Measurements from ENCODE around the gene CHD3.

The CHD3 gene

GRCh38 chr17:7850701-7851437 lies 37.7 kb upstream of the CHD3 start:
- Histone ChIP-seq H3K27me3 (ENCODE audit: insufficient read depth, low read length, poor library complexity) (no peaks in the 10 kb centered on the region), H3K36me3 (ENCODE audit: insufficient read depth, low read length) (peaks cover 42% of the 10 kb centered on the region; the same call in 1 of the 2 replicates), H2AFZ (ENCODE audit: low read depth, low read length) (peak overlapping the region; percentile 37; the same call in 1 of the 2 replicates), H4K20me1 (ENCODE audit: insufficient read depth, low read length) (peaks cover 9% of the 10 kb centered on the region; the same call in 1 of the 2 replicates), H3K27ac (ENCODE audit: low read length) (no peak overlapping the region), H3K9ac (ENCODE audit: low read depth, low read length) (no peak overlapping the region), H3K4me3 (ENCODE audit: low read depth in 1 of 2, low read length in 2 of 2) (peak overlapping the region in 1 of 2 experiments; percentile 47; a peak in 1 of 4 replicates), H3K4me2 (ENCODE audit: insufficient read depth, low read length) (peak overlapping the region; percentile 62), H3K79me2 (ENCODE audit: insufficient read depth, low read length) (peaks cover 6% of the 10 kb centered on the region), H3K4me1 (ENCODE audit: insufficient read depth, low read length) (peaks cover 25% of the 10 kb centered on the region), H3K9me3 (ENCODE audit: insufficient read depth, low read length, severe bottlenecking) (no peaks in the 10 kb centered on the region)
- ATAC-seq (ENCODE audit: insufficient read depth, low read depth) (no peak), DNase-seq (no peak)
- TF ChIP-seq CTCF (IDR thresholded peaks at IDR 0.05; ENCODE audit: borderline replicate concordance, extremely low read depth, low read length, poor library complexity, severe bottlenecking): no peak
- TF ChIP-seq EZH2 (IDR thresholded peaks at IDR 0.05; ENCODE audit: borderline replicate concordance, low read depth, low read length, severe bottlenecking): no peak

- ATAC-seq (ENCODE audit: insufficient read depth, low read depth) (peak; percentile 93), DNase-seq (peak; percentile 92)
- no peak for TF ChIP-seq EZH2 (IDR thresholded peaks at IDR 0.05; ENCODE audit: borderline replicate concordance, low read depth, low read length, severe bottlenecking)
- TF ChIP-seq CTCF (IDR thresholded peaks at IDR 0.05; ENCODE audit: borderline replicate concordance, extremely low read depth, low read length, poor library complexity, severe bottlenecking): peak; percentile 95
- Histone ChIP-seq H3K9me3 (ENCODE audit: insufficient read depth, low read length, severe bottlenecking) (no peaks in the 10 kb centered on the region), H3K27me3 (ENCODE audit: insufficient read depth, low read length, poor library complexity) (no peaks in the 10 kb centered on the region), H4K20me1 (ENCODE audit: insufficient read depth, low read length) (peaks cover 9% of the 10 kb centered on the region; the same call in 1 of the 2 replicates), H3K4me1 (ENCODE audit: insufficient read depth, low read length) (peaks cover 33% of the 10 kb centered on the region), H3K79me2 (ENCODE audit: insufficient read depth, low read length) (peaks cover 14% of the 10 kb centered on the region), H3K9ac (ENCODE audit: low read depth, low read length) (peak overlapping the region; percentile 10; the same call in 1 of the 2 replicates), H2AFZ (ENCODE audit: low read depth, low read length) (peak overlapping the region; percentile 37; the same call in 1 of the 2 replicates), H3K4me2 (ENCODE audit: insufficient read depth, low read length) (peak overlapping the region; percentile 62), H3K36me3 (ENCODE audit: insufficient read depth, low read length) (peaks cover 40% of the 10 kb centered on the region; the same call in 1 of the 2 replicates), H3K27ac (ENCODE audit: low read length) (no peak overlapping the region), H3K4me3 (ENCODE audit: low read depth in 1 of 2, low read length in 2 of 2) (peak overlapping the region in 1 of 2 experiments; percentile 47; a peak in 2 of 4 replicates)
Measured at GRCh38 chr17:7851438-7852261, 36.9 kb upstream of the CHD3 start.

GRCh38 chr17:7852262-7852670 lies 36.3 kb upstream of the CHD3 start:
- TF ChIP-seq EZH2 (IDR thresholded peaks at IDR 0.05; ENCODE audit: borderline replicate concordance, low read depth, low read length, severe bottlenecking) (no peak), CTCF (IDR thresholded peaks at IDR 0.05; ENCODE audit: borderline replicate concordance, extremely low read depth, low read length, poor library complexity, severe bottlenecking) (no peak)
- Histone ChIP-seq H3K4me2 (ENCODE audit: insufficient read depth, low read length) (peak overlapping the region; percentile 62; the same call in 1 of the 2 replicates), H3K79me2 (ENCODE audit: insufficient read depth, low read length) (peaks cover 18% of the 10 kb centered on the region), H3K4me1 (ENCODE audit: insufficient read depth, low read length) (peaks cover 34% of the 10 kb centered on the region), H3K4me3 (ENCODE audit: low read depth in 1 of 2, low read length in 2 of 2) (no peak overlapping the region), H4K20me1 (ENCODE audit: insufficient read depth, low read length) (peaks cover 9% of the 10 kb centered on the region; the same call in 1 of the 2 replicates), H3K27ac (ENCODE audit: low read length) (no peak overlapping the region), H3K36me3 (ENCODE audit: insufficient read depth, low read length) (peaks cover 38% of the 10 kb centered on the region; the same call in 1 of the 2 replicates), H3K27me3 (ENCODE audit: insufficient read depth, low read length, poor library complexity) (no peaks in the 10 kb centered on the region), H2AFZ (ENCODE audit: low read depth, low read length) (no peak overlapping the region), H3K9ac (ENCODE audit: low read depth, low read length) (peak overlapping the region; percentile 2; the same call in 1 of the 2 replicates), H3K9me3 (ENCODE audit: insufficient read depth, low read length, severe bottlenecking) (no peaks in the 10 kb centered on the region)
- no peak for ATAC-seq (ENCODE audit: insufficient read depth, low read depth)
- DNase-seq: no peak

Data from DND-41 (cell line).